HEK293 (cell line): ENCODE measurements around the gene DIP2C.

Experiments used
- CTCF ChIA-PET: fragments of 350-600 bp; formaldehyde crosslinking; extraction: SDS; loops from one replicate; lab custom pipeline; 2021; ENCODE audit warnings: antibody characterized with exemption; lab: Yijun Ruan, JAX
- POLR2A ChIA-PET: fragments of 300-600 bp; formaldehyde crosslinking; extraction: SDS; loops from one replicate; lab custom pipeline; 2020; ENCODE audit warnings: antibody characterized with exemption, inconsistent platforms; lab: Yijun Ruan, JAX
- H3K27ac ChIP-seq: fragments of 200-500 bp; sonication (Bioruptor generic); 2 replicates; pipeline ENCODE4 v1.5.1; 2014; ENCODE audit warnings: low read depth, low read length, control low read depth, inconsistent platforms; ENCODE audit errors: extremely low read depth
- H3K36me3 ChIP-seq, 2 experiments: fragments of 200-500 bp in 1 of 2; sonication (Bioruptor generic) in 1 of 2; 1 replicate in 1 of 2; 2 replicates in 1 of 2; pipeline ENCODE4 v1.5.1; 2014 to 2017; ENCODE audit warnings: inconsistent platforms in 2 of 2, low read length in 2 of 2; ENCODE audit not compliant: control insufficient read depth in 2 of 2, insufficient read depth in 1 of 2
- H3K4me1 ChIP-seq: fragments of 200-500 bp; sonication (Bioruptor generic); 2 replicates; pipeline ENCODE4 v1.5.1; 2014; ENCODE audit warnings: mild to moderate bottlenecking, low read length, inconsistent platforms; ENCODE audit not compliant: control insufficient read depth, insufficient read depth
- H3K4me3 ChIP-seq: 2 replicates; pipeline ENCODE4 v1.5.1; 2011; ENCODE audit warnings: low read depth, mild to moderate bottlenecking, control low read depth, low read length, moderate library complexity
- H3K9me3 ChIP-seq: fragments of 200-500 bp; sonication (Bioruptor generic); 2 replicates; pipeline ENCODE4 v1.5.1; 2014; ENCODE audit warnings: low read depth, low read length, inconsistent platforms; ENCODE audit not compliant: control insufficient read depth, insufficient read depth
- EGR2 ChIP-seq: fragments of 450-650 bp; formaldehyde crosslinking; IDR thresholded peaks from 2 replicates; pipeline ENCODE4 v1.5.1; 2016; ENCODE audit warnings: low read depth, missing biosample characterization, missing genetic modification characterization
- MZF1 ChIP-seq: fragments of 450-650 bp; formaldehyde crosslinking; IDR thresholded peaks from 2 replicates; pipeline ENCODE4 v1.5.1; 2017; ENCODE audit warnings: missing biosample characterization, missing genetic modification characterization, borderline replicate concordance
- OSR2 ChIP-seq: fragments of 450-650 bp; formaldehyde crosslinking; IDR thresholded peaks from 2 replicates; pipeline ENCODE4 v1.5.1; 2016; ENCODE audit warnings: missing biosample characterization, missing genetic modification characterization
- PRDM10 ChIP-seq: fragments of 450-650 bp; formaldehyde crosslinking; IDR thresholded peaks from 2 replicates; pipeline ENCODE4 v1.5.1; 2016; ENCODE audit warnings: missing biosample characterization, missing genetic modification characterization
- PRDM2 ChIP-seq: fragments of 450-650 bp; formaldehyde crosslinking; IDR thresholded peaks from 2 replicates; pipeline ENCODE4 v1.5.1; 2016; ENCODE audit warnings: missing biosample characterization, missing genetic modification characterization, borderline replicate concordance
- RBAK ChIP-seq: fragments of 450-650 bp; formaldehyde crosslinking; IDR thresholded peaks from 2 replicates; pipeline ENCODE4 v1.5.1; 2016; ENCODE audit warnings: missing biosample characterization, missing genetic modification characterization
- WT1 ChIP-seq: fragments of 450-650 bp; formaldehyde crosslinking; IDR thresholded peaks from 2 replicates; pipeline ENCODE4 v1.5.1; 2016; ENCODE audit warnings: missing biosample characterization, missing genetic modification characterization
- ZNF18 ChIP-seq: fragments of 450-650 bp; formaldehyde crosslinking; IDR thresholded peaks from 2 replicates; pipeline ENCODE4 v1.5.1; 2016; ENCODE audit warnings: missing biosample characterization, missing genetic modification characterization
- ZNF214 ChIP-seq: fragments of 450-650 bp; formaldehyde crosslinking; IDR thresholded peaks from 2 replicates; pipeline ENCODE4 v1.5.1; 2017; ENCODE audit warnings: missing biosample characterization, mild to moderate bottlenecking, missing genetic modification characterization, borderline replicate concordance
- ZNF266 ChIP-seq: fragments of 450-650 bp; formaldehyde crosslinking; IDR thresholded peaks from 2 replicates; pipeline ENCODE4 v1.5.1; 2016; ENCODE audit warnings: missing biosample characterization, missing genetic modification characterization, low read depth
- ZNF624 ChIP-seq: fragments of 450-650 bp; formaldehyde crosslinking; IDR thresholded peaks from 2 replicates; pipeline ENCODE4 v1.5.1; 2017; ENCODE audit warnings: missing biosample characterization, missing genetic modification characterization
- ZNF785 ChIP-seq: fragments of 450-650 bp; formaldehyde crosslinking; IDR thresholded peaks from 2 replicates; pipeline ENCODE4 v1.5.1; 2016; ENCODE audit warnings: missing biosample characterization, missing genetic modification characterization
- TF ChIP-seq, protein P1 (sequence below): fragments of 450-650 bp; formaldehyde crosslinking; IDR thresholded peaks from 2 replicates; pipeline ENCODE4 v1.5.1; 2016; ENCODE audit warnings: missing biosample characterization, missing genetic modification characterization, low read depth
- TF ChIP-seq, protein P2 (sequence below): fragments of 450-650 bp; formaldehyde crosslinking; IDR thresholded peaks from 2 replicates; pipeline ENCODE4 v1.5.1; 2017; ENCODE audit warnings: missing biosample characterization, missing genetic modification characterization
- TF ChIP-seq, protein P3 (sequence below): fragments of 450-650 bp; formaldehyde crosslinking; IDR thresholded peaks from 2 replicates; pipeline ENCODE4 v1.5.1; 2017; ENCODE audit warnings: missing biosample characterization, mild to moderate bottlenecking, missing genetic modification characterization, moderate library complexity

Gene DIP2C

DNA sequence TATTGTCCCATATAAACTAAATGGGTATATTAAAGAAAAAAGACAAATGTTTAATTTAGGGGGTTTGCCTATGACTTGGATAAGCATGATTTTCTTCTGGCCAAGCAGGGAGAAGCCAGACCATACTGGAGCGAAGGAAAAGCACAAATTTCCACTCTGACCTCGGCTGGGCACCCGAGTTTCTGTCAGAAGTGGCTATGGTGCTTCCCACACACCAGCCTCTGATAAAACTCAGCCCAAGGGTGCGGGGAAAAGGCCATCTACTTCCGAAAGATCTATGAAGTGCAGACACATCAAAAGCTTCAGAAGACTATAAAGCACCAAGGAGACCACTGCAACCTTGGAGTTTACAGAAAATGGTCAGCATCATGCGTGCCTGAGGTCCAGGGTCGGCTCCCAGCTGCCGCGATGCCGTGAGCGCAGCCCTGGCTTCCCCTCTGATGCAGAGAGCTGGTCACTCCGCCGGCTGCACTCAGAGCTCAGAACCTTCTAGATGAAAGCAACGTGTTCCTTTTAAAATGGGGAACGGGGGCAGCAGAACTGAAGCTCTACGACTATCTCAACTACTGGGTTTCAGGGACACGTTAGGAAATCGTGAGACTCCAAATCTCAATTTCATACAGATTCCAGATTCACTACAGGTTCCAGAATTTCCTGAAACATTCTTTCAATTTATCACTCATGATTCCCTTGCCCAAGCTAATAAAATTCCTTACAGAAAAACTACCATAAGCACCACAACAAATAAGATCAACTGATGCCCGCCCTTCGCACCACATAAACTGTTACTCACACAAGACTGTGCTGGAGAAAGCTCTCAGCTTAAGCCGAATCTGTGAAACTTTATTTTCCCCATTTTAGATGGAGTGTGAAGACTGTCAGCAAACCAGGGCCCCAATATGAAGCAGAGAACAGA, 84.5 kb downstream of the DIP2C start:
- Histone ChIP-seq H3K36me3 (no peaks in the 10 kb centered on the region), H3K27ac (no peak overlapping the region), H3K4me1 (no peaks in the 10 kb centered on the region), H3K9me3 (no peaks in the 10 kb centered on the region), H3K4me3 (no peak overlapping the region)
- TF ChIP-seq MZF1 (no peak), ZNF785 (no peak), ZNF18 (tag by site-specific recombination) (no peak), ZNF214 (tag by site-specific recombination) (no peak), RBAK (tag by site-specific recombination) (no peak), ZNF624 (no peak), OSR2 (tag by site-specific recombination) (no peak)
- TF ChIP-seq, protein P1, sequence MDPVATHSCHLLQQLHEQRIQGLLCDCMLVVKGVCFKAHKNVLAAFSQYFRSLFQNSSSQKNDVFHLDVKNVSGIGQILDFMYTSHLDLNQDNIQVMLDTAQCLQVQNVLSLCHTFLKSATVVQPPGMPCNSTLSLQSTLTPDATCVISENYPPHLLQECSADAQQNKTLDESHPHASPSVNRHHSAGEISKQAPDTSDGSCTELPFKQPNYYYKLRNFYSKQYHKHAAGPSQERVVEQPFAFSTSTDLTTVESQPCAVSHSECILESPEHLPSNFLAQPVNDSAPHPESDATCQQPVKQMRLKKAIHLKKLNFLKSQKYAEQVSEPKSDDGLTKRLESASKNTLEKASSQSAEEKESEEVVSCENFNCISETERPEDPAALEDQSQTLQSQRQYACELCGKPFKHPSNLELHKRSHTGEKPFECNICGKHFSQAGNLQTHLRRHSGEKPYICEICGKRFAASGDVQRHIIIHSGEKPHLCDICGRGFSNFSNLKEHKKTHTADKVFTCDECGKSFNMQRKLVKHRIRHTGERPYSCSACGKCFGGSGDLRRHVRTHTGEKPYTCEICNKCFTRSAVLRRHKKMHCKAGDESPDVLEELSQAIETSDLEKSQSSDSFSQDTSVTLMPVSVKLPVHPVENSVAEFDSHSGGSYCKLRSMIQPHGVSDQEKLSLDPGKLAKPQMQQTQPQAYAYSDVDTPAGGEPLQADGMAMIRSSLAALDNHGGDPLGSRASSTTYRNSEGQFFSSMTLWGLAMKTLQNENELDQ (tag by site-specific recombination), result no peak
- TF ChIP-seq, protein P2, sequence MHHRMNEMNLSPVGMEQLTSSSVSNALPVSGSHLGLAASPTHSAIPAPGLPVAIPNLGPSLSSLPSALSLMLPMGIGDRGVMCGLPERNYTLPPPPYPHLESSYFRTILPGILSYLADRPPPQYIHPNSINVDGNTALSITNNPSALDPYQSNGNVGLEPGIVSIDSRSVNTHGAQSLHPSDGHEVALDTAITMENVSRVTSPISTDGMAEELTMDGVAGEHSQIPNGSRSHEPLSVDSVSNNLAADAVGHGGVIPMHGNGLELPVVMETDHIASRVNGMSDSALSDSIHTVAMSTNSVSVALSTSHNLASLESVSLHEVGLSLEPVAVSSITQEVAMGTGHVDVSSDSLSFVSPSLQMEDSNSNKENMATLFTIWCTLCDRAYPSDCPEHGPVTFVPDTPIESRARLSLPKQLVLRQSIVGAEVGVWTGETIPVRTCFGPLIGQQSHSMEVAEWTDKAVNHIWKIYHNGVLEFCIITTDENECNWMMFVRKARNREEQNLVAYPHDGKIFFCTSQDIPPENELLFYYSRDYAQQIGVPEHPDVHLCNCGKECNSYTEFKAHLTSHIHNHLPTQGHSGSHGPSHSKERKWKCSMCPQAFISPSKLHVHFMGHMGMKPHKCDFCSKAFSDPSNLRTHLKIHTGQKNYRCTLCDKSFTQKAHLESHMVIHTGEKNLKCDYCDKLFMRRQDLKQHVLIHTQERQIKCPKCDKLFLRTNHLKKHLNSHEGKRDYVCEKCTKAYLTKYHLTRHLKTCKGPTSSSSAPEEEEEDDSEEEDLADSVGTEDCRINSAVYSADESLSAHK (tag by site-specific recombination), result no peak
- ChIA-PET POLR2A (no interaction called here), CTCF (interaction anchor here (0.6 to 1.3 kb wide), 3 partner anchors 95 to 825 kb away, joined by 3 read pairs; no protein-coding TSS in a partner anchor)

DNA sequence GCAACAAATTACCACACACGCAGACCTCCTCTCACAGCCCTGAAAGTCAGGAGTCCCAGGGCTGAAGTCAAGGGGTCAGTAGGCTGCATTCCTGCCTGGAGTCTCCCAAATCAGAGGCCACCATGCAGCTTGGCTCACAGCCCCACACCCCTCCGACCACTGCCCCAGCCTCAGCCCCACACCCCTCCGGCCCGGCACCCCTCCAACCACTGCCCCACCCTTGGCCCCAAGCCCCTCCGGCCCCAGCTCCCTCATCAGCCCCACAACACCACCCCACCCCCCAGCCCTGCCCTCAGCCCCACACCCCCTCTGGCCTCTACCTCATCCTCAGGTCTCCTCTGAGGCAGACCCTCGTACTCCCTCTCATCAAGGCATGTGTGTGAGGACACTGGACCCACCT, 85.7 kb downstream of the DIP2C start:
- Histone ChIP-seq H3K4me1 (no peaks in the 10 kb centered on the region), H3K27ac (no peak overlapping the region), H3K9me3 (no peaks in the 10 kb centered on the region), H3K36me3 (no peaks in the 10 kb centered on the region), H3K4me3 (no peak overlapping the region)
- ChIA-PET CTCF (no interaction called here), POLR2A (no interaction called here)
- no peak for TF ChIP-seq PRDM10 (tag by site-specific recombination)
- TF ChIP-seq ZNF266 (tag by site-specific recombination), result no peak
- TF ChIP-seq PRDM2 (tag by site-specific recombination), result no peak
- no peak for TF ChIP-seq EGR2
- no peak for TF ChIP-seq WT1 (tag by site-specific recombination)
- TF ChIP-seq, protein P3, sequence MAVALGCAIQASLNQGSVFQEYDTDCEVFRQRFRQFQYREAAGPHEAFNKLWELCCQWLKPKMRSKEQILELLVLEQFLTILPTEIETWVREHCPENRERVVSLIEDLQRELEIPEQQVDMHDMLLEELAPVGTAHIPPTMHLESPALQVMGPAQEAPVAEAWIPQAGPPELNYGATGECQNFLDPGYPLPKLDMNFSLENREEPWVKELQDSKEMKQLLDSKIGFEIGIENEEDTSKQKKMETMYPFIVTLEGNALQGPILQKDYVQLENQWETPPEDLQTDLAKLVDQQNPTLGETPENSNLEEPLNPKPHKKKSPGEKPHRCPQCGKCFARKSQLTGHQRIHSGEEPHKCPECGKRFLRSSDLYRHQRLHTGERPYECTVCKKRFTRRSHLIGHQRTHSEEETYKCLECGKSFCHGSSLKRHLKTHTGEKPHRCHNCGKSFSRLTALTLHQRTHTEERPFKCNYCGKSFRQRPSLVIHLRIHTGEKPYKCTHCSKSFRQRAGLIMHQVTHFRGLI, result no peak
